CD14-positive monocyte (primary cell): ENCODE results near the gene SUB1. TPM values are rescaled to one million over a fixed set of nuclear protein-coding genes. Genes with fewer than 3 reads are reported as not detected.

ENCODE experiments used
- DNase-seq, 3 donors: peaks; one replicate each; pipeline ENCODE4 v3.0.0-alpha.2; 2011 to 2022
- H2AFZ ChIP-seq: 2 replicates; pipeline ENCODE4 v1.6.0; 2012; ENCODE audit warnings: mild to moderate bottlenecking, low read depth, low read length, inconsistent platforms; ENCODE audit not compliant: insufficient read depth, poor library complexity, severe bottlenecking
- H3K27ac ChIP-seq, 2 donors: 1 replicate in 1 of 2; 2 replicates in 1 of 2; pipeline ENCODE4 v1.5.1; 2012 to 2013; ENCODE audit warnings: low read length in 2 of 2, control low read depth in 1 of 2, inconsistent platforms in 1 of 2, low read depth in 1 of 2, mild to moderate bottlenecking in 1 of 2
- H3K27me3 ChIP-seq, 2 donors: one replicate each; pipeline versions ENCODE4 v1.6.0 to v1.6.1; 2011 to 2013; ENCODE audit warnings: low read length in 2 of 2; ENCODE audit not compliant: control insufficient read depth in 2 of 2, insufficient read depth in 2 of 2
- H3K36me3 ChIP-seq, 2 donors: replicated peaks in 1 of 2; 1 replicate in 1 of 2; 2 replicates in 1 of 2; pipeline versions ENCODE4 v1.5.1 to v1.6.1; 2012 to 2013; ENCODE audit warnings: low read length in 2 of 2, control low read depth in 1 of 2, inconsistent platforms in 1 of 2, mild to moderate bottlenecking in 1 of 2; ENCODE audit not compliant: insufficient read depth in 2 of 2, control insufficient read depth in 1 of 2
- H3K4me1 ChIP-seq, 2 donors: 1 replicate in 1 of 2; 2 replicates in 1 of 2; pipeline versions ENCODE4 v1.5.1 to v1.6.1; 2012 to 2013; ENCODE audit warnings: low read length in 2 of 2, control low read depth in 1 of 2, inconsistent platforms in 1 of 2, mild to moderate bottlenecking in 1 of 2, moderate library complexity in 1 of 2; ENCODE audit not compliant: insufficient read depth in 2 of 2, control insufficient read depth in 1 of 2
- H3K4me2 ChIP-seq: replicated peaks from 2 replicates; pipeline ENCODE3; 2012; ENCODE audit warnings: low read length, moderate library complexity, mild to moderate bottlenecking; ENCODE audit not compliant: poor library complexity, severe bottlenecking; ENCODE audit errors: extremely low read depth
- H3K4me3 ChIP-seq, 3 experiments: fragments of 200-600 bp in 1 of 3; sonication (generic) in 1 of 3; replicated peaks in 1 of 3; 1 replicate in 2 of 3; 2 replicates in 1 of 3; pipeline ENCODE4 v1.5.1; 2011 to 2013; ENCODE audit warnings: low read length in 3 of 3, mild to moderate bottlenecking in 3 of 3, control low read depth in 2 of 3, low read depth in 2 of 3, inconsistent platforms in 1 of 3, moderate library complexity in 1 of 3
- H3K79me2 ChIP-seq: 2 replicates; pipeline ENCODE4 v1.6.0; 2012; ENCODE audit warnings: mild to moderate bottlenecking, control low read depth, inconsistent platforms, low read length, moderate library complexity; ENCODE audit not compliant: insufficient read depth
- H3K9ac ChIP-seq: 2 replicates; pipeline ENCODE4 v1.6.0; 2017; ENCODE audit warnings: low read length, mild to moderate bottlenecking; ENCODE audit not compliant: insufficient read depth, poor library complexity, severe bottlenecking
- H3K9me3 ChIP-seq, 2 donors: replicated peaks in 1 of 2; 1 replicate in 1 of 2; 2 replicates in 1 of 2; pipeline versions ENCODE4 v1.5.1 to v1.6.1; 2012 to 2013; ENCODE audit warnings: low read length in 2 of 2, control low read depth in 1 of 2; ENCODE audit not compliant: control insufficient read depth in 1 of 2, insufficient read depth in 1 of 2
- H4K20me1 ChIP-seq: 2 replicates; pipeline ENCODE4 v1.6.0; 2012; ENCODE audit warnings: mild to moderate bottlenecking, low read length, control low read depth, moderate library complexity; ENCODE audit not compliant: insufficient read depth
- H3K27ac Mint-ChIP-seq, 7 donors: one replicate each; pipeline ENCODE4 v1.8.0; 2020; ENCODE audit warnings: mild to moderate bottlenecking in 7 of 7, mixed read lengths in 7 of 7, moderate library complexity in 6 of 7, inconsistent platforms in 2 of 7
- H3K27me3 Mint-ChIP-seq, 3 donors: one replicate each; pipeline ENCODE4 v1.8.0; 2021 to 2022; ENCODE audit warnings: low read depth in 3 of 3, mild to moderate bottlenecking in 3 of 3, mixed read lengths in 3 of 3, moderate library complexity in 3 of 3, inconsistent platforms in 1 of 3
- H3K36me3 Mint-ChIP-seq, 2 donors: one replicate each; pipeline ENCODE4 v1.8.0; 2020; ENCODE audit warnings: mixed read lengths in 2 of 2, inconsistent platforms in 1 of 2, mild to moderate bottlenecking in 1 of 2
- H3K4me1 Mint-ChIP-seq: one replicate; pipeline ENCODE4 v1.8.0; 2020; ENCODE audit warnings: mild to moderate bottlenecking, mixed read lengths
- H3K4me3 Mint-ChIP-seq, 2 donors: one replicate each; pipeline ENCODE4 v1.8.0; 2020; ENCODE audit warnings: mild to moderate bottlenecking in 2 of 2, mixed read lengths in 2 of 2, moderate library complexity in 1 of 2
- H3K9me3 Mint-ChIP-seq, 7 donors: one replicate each; pipeline ENCODE4 v1.8.0; 2020 to 2022; ENCODE audit warnings: mixed read lengths in 7 of 7, mild to moderate bottlenecking in 6 of 7, moderate library complexity in 6 of 7, inconsistent platforms in 2 of 7
- WGBS: methylation state at CpG from one replicate; pipeline ENCODE4 v1.1.5; 2013; ENCODE audit warnings: missing lambda C conversion rate; ENCODE audit not compliant: insufficient coverage; 5-methylcytosine and 5-hydroxymethylcytosine counted together
- intact Hi-C, 2 donors: fragments of 100-400 bp; cut with micrococcal nuclease; formaldehyde crosslinking; loops; one replicate each; pipeline versions ENCODE4 v1.15.0 to v1.15.1; 2023
- polyA plus RNA-seq, 3 donors: library from polyadenylated mRNA; depleted of rRNA in 1 of 3; unstranded in 2 of 3; stranded (reverse) in 1 of 3; fragments of 300-500 nt in 2 of 3; fragments of >200 nt in 1 of 3; fragmentation: Illumina TruSeq in 2 of 3; gene quantifications; 1 replicate in 2 of 3; 2 replicates in 1 of 3; pipeline ENCODE4 v1.2.3, GENCODE V29; 2012 to 2021
- TF ChIP-seq, protein P1 (sequence below): fragments of 200-600 bp; IDR thresholded peaks from one replicate; pipeline ENCODE4 v1.8.0; 2022; ENCODE audit warnings: antibody characterized with exemption, mild to moderate bottlenecking

The SUB1 gene
- polyA plus RNA-seq, 3 donors, result 74.3 to 454 (median 399) TPM

GRCh38 chr5:32646061-32646969 is 61.0 kb downstream of the SUB1 start:
- TF ChIP-seq, protein P1, sequence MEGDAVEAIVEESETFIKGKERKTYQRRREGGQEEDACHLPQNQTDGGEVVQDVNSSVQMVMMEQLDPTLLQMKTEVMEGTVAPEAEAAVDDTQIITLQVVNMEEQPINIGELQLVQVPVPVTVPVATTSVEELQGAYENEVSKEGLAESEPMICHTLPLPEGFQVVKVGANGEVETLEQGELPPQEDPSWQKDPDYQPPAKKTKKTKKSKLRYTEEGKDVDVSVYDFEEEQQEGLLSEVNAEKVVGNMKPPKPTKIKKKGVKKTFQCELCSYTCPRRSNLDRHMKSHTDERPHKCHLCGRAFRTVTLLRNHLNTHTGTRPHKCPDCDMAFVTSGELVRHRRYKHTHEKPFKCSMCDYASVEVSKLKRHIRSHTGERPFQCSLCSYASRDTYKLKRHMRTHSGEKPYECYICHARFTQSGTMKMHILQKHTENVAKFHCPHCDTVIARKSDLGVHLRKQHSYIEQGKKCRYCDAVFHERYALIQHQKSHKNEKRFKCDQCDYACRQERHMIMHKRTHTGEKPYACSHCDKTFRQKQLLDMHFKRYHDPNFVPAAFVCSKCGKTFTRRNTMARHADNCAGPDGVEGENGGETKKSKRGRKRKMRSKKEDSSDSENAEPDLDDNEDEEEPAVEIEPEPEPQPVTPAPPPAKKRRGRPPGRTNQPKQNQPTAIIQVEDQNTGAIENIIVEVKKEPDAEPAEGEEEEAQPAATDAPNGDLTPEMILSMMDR, result no peak
- Histone ChIP-seq H2AFZ (no peak overlapping the region), H3K4me1 (no peaks in the 10 kb centered on the region), H3K9ac (no peak overlapping the region), H3K4me3 (no peak overlapping the region), H4K20me1 (no peaks in the 10 kb centered on the region), H3K27me3 (no peaks in the 10 kb centered on the region), H3K79me2 (no peaks in the 10 kb centered on the region), H3K36me3 (no peaks in the 10 kb centered on the region), H3K9me3 (no peaks in the 10 kb centered on the region), H3K4me2 (no peak overlapping the region), H3K27ac (no peak overlapping the region)
- Mint-ChIP-seq H3K36me3 (no peaks in the 10 kb centered on the region), H3K27me3 (peaks cover 0 to 2% (median 0%) of the 10 kb centered on the region in 3 donors), H3K4me1 (no peaks in the 10 kb centered on the region), H3K9me3 (peaks cover 0 to 5% (median 3%) of the 10 kb centered on the region in 7 donors), H3K27ac (no peak overlapping the region), H3K4me3 (no peak overlapping the region)
- DNase-seq, result no peak
- intact Hi-C loops, result no loop called here
- 97% methylated on average over 4 of the region's 6 CpGs for WGBS

DNA sequence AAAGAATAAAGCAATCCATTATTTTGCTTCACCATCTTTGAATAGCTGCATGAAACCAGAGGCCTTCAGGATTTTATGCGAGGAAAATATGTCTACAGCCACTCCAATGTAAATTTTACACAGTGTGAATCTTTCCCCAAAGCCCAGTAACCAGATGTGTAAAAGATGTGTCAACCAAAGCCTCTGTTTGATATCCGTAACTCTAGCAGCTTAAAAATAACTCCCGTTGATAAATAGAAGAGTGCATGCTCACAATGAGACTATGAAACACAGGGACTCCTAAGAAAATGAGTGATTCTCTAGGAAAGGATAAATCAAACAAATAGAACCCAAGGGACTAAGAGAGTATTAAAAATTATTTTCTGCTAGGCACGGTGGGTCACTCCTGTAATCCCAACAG is 65.7 kb downstream of the SUB1 start:
- TF ChIP-seq, protein P1, result no peak
- no peaks in the 10 kb centered on the region for H3K4me1 ChIP-seq
- no peaks in the 10 kb centered on the region for H3K79me2 ChIP-seq
- H3K36me3 Mint-ChIP-seq, result no peaks in the 10 kb centered on the region
- no peaks in the 10 kb centered on the region for H4K20me1 ChIP-seq
- no peak for DNase-seq
- no peaks in the 10 kb centered on the region for H3K27me3 ChIP-seq
- H2AFZ ChIP-seq, result no peak overlapping the region
- H3K36me3 ChIP-seq, result no peaks in the 10 kb centered on the region
- H3K9me3 ChIP-seq, result peaks cover 7 to 12% of the 10 kb centered on the region in 2 donors
- intact Hi-C loops, result no loop called here
- H3K4me2 ChIP-seq, result no peak overlapping the region
- no peak overlapping the region for H3K27ac ChIP-seq
- peaks cover 0 to 3% (median 2%) of the 10 kb centered on the region in 3 donors for H3K27me3 Mint-ChIP-seq
- no peaks in the 10 kb centered on the region for H3K4me1 Mint-ChIP-seq
- no peak overlapping the region for H3K4me3 ChIP-seq
- peaks cover 5 to 20% (median 15%) of the 10 kb centered on the region in 7 donors for H3K9me3 Mint-ChIP-seq
- H3K4me3 Mint-ChIP-seq, result no peak overlapping the region
- no peak overlapping the region for H3K27ac Mint-ChIP-seq
- H3K9ac ChIP-seq, result no peak overlapping the region
- 100% methylated on average over 2 of the region's 4 CpGs for WGBS
